HG03432 (cell line): ENCODE results near the gene DCAF15.
"Not testable (repeated sequence)": the region's sequence is repeated elsewhere in the genome, so short reads cannot be mapped to it uniquely, and the experiment has no call there.

Experiments
- ATAC-seq: cut with Tn5 transposase; IDR thresholded peaks from one replicate; pipeline ENCODE4 v1.9.1; 2021; ENCODE audit warnings: mild to moderate bottlenecking, moderate library complexity; ENCODE audit not compliant: unreplicated experiment

DCAF15 gene

DNA sequence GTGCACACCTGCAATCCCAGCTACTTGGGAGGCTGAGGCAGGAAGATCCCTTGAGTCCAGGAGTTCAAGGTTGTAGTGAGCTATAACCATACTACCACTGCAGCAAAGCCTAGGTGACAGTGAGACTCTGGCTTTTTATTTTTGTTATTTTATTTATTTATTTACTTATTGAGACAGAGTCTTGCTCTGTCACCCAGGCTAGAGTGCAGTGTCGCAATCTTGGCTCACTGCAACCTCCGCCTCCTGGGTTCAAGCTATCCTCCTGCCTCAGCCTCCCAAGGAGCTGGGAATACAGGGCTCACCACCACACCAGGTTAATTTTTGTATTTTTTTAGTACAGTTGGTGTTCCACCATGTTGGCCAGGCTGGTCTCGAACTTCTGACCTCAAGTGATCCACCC lies 21.2 kb downstream of the DCAF15 start:
- not testable (repeated sequence) for ATAC-seq

DNA sequence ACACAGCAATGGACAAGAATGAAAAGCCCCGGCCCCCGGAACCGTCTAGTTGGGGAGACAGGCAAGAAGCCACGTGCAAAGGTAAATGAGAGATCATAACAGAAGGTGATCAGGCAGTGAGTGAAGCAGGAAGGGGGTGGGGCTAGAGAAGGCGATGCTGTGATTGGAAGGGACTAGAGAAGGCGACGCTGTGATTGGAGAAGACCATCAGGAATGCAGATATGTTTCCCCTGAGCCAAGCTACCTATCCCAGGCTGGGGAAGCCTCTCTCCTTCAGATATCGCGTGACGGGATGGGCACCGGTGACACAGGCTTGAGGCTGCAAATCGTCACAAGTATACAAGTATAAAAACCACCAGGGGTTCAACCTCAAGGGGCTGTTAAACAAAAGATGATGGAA lies 21.8 kb downstream of the DCAF15 start:
- no peak for ATAC-seq

DNA sequence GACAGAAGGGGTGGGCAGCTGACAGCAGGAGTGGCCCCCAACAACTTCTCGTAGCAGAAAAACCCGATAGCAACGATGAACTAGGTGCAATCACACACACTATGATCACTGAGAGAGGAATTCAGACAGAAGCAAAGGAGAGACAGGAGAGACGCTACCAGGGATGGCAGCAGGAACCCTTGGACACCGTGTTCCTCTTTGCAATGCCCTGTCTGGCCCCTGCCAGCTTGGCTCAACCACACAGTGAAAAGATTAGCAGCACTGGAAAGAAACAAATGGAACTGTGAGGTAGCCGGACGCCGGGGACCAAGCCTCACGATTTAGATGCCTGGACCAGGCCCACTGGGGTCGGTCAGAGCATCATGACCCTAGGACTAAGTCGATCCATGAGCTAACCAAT lies 23.6 kb downstream of the DCAF15 start:
- ATAC-seq, result no peak

DNA sequence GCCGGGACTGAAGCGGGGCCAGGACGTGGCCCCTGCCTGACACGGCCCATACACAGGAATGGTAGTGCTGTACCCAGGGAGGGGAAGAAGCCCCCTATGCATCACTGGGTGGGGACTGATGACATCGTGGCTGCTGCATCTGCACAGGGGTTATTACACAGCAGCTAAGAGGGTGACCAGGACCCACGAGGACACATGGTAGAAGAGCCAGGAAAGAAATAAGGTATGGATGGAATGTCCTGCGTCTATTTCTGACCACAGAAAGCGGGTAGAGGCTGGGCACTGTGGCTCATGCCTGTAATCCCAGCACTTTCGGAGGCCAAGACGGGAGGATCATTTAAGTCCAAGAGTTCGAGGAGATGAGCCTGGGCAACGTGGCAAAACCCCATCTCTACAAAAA lies 24.1 kb downstream of the DCAF15 start:
- no peak for ATAC-seq

DNA sequence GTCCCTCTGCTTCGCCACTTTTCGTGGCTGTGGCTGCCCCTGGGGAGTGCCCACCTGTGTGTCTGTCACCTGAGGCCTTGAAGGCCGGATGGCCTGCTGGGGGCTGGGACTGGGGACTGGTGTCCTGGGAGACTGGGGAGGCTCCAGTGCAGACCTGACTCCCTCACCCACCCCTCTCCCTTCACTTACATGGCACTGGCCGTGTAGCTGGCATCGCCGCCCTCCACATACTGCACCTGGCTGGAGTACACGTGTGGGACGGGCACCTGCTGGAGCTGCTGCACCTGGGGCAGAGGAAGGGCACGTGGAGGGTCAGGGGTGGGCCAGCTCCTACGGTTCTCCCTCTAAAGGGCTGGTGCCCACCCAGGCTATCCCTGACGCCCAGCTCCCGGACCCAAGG lies 25.5 kb downstream of the DCAF15 start:
- no peak for ATAC-seq

DNA sequence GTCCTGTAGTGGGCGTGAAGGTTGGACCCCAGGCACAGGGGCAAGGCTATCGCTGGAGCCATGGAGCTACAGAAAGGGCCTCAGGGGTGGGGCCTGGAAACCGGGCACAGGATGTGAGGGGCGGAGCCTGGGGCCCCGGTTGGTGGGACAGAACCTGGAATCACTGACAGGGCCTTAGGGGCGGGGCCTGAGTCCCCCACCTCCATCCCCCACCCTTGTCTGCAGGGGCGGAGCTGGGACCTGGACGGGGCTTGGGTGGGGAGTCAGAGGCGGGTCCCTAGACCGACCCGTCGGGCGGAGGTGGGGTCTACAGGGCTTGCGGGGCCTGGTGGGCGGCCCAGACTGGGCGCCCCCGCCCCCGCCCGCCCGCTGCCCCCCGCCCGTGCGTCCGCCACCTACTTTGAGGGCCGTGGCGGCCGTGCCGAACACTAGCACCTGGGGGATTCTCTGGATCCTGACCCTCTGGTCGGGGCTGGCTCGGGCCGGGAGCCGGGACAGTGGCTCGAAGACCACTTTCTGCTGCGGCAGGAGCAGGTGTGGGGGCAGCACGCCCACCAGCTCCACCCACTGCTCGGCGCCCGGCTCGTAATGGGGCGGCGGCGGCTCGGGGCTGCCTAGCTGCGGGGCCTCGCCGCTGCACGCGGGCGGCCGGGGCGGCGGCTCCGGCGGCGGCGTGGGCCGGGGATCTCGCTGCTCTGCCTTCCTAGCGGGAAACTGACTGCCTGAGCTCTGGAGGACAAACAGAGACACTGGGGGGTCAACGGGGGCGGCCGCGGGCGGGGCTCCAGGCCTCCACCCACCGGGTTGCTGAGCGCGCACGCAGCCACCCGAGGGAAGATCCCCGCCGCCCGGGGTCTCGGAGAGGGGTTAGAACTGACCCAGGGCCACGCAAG lies 26.3 kb downstream of the DCAF15 start:
- no peak for ATAC-seq

DNA sequence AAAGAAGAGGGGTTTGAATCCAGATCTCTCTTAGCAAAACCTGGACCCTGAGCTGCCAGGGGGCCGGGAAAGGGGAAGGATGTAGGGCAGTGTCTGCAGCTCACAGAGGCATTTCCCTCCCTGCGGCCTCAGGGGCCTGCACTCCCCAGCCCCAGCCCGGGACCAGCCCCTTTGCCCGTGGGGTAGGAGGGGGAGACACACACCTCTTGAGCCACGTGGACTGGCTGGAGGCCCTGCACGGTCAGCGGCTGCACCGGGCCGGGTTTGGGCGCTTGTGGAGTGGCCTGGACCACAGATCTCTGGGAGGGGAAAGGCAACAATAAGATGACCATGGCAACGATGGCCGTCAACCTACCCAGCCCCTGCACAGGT lies 26.9 kb downstream of the DCAF15 start:
- ATAC-seq, result no peak

DNA sequence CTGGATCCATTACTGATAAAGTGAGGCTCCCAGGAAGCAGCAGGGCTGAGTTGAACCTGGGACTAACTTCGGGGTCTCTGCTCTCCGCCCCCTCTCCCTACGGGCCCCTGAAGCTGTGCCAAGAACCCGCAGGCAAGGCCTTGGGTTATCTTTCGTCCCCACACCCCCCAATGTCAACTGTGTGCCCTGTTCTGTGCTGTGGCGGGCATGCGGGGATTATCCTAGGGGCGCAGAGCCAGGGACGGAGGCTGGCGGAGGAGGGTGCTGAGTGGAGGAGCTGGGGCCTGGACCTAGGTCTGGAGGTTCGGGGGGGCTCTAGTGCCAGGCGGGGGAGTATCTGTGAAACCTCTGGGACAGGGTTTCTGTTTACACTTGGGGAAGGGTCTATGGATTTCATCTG lies 27.4 kb downstream of the DCAF15 start:
- ATAC-seq, result no peak

DNA sequence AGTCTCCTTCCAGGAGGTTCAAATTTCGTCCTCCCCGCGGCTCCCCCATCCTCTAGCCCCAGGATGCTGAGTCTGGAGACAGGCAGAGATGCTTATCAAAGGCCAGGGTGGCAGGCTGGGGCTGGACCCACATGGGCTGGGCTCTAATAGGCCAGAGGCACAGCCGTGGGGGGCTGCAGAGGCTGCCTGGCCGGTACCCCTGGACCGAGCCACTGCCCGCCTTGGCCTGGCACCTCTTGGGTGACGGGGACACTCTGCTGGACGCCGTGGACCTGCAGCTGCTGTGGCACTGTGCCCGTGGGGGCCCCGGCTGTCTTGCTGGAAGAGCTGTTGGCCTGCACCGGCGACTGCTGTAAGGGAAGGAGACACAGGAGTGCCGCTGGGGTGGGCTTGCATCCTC lies 28.0 kb downstream of the DCAF15 start:
- no peak for ATAC-seq

DNA sequence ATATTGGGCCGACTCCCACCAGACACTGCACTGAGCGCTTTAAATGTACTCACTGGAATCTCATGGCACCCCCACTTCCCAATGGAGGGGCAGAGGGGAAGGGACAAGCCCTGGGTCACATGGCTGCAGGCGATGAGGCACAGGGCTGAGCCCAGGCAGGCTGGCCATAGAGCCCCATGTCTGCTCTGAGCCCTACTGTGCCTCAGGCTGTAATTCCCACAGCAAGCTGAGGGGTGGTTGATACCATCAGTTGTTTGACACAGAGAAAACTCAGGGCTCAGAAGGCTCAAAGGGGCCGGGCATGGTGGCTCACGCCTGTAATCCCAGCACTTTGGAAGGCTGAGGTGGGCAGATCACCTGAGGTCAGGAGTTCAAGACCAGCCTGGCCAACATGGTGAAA lies 28.7 kb downstream of the DCAF15 start:
- ATAC-seq, result no peak

DNA sequence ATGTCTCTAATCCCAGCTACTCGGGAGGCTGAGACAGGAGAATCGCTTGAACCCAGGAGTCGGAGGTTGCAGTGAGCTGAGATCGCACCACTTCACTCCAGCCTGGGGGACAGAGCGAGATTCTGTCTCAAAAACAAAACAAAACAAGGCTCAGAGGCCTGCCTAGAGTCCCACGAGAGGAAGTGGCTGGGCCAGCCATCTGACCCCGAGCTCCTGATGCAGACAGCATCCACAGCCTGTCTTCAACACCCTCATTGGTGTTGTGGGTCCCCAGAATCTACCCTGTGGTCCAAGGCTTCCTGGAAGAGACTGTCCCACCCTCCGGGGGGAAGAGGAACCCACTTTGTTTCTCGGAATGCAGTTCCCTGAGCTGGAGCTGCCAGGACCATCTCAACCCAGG lies 29.2 kb downstream of the DCAF15 start:
- no peak for ATAC-seq

DNA sequence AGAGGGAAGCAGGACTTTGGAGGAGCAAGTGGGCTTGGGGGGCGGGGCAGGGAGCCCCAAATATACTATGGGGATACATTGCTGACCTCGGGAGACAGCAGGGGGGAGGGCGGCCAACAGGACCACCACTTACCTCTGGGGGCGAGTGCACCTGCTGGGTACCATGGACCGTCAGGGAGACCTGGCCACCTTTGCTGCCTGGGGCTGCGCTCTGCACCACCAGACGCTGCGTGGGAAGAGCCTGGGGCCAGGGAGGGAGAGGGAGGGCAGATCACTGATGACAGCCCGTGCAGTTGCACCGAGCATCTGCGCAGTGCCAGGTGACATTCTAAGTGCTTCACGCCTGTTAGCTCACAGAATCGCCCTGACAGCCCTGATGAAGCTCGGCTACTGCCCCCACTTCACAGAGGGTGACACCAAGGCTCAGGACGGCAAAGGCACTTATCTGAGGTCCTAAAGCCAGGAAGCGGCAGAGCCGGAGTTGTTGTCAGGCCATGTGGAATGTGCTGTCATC lies 29.7 kb downstream of the DCAF15 start:
- no peak for ATAC-seq

DNA sequence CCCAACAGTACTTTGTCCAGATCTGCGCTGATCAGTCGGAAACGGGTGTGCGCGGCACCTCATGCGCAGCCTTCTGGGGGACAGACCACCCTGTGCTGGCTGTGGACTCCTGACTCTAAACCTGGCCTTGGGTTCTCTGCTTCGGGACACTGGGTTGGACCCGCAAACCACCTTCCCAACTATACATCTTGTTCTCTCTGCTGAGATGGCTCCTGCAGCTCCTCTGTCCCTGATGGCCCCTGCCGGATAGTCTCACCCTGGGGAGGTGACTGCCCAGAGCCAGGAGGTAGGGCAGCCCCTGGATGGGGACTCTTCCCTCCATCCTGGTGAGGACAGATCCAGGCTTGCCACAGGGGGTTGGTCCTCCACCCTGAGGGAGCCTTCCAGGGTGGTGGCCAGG lies 30.5 kb downstream of the DCAF15 start:
- ATAC-seq, result no peak

DNA sequence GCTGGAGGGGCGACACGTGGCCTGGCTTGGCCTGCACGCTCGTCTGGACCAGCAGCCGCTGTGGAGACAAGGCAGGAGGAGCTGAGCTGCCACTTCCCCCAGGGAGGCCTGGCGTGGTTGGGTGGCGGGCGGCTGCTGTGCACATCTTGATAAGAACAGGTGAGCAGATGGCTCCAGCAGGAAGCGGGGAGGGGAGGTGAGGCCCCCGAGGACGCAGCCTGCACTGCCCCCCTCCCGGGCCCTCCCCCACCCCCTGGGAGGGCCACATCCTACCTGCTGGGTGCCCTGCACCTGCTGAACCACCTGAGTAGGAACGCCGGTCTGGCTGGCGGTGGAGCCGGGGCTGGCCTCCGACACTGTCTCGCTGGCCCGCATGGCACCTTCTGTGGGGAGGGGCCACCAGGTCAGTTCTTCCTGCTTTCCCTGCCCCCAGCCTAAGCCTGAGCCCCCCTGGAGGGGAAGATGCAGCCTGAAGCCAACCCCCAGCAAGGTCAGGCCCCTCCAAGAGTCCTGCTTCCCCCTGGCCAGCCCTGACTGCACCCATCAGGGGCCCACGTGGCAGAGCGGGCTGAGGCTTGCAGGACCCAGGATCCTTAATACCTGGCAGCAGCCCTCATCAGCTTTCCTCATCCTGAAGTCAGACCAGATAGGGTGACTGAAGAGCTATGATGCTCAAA lies 31.0 kb downstream of the DCAF15 start:
- ATAC-seq, result no peak

DNA sequence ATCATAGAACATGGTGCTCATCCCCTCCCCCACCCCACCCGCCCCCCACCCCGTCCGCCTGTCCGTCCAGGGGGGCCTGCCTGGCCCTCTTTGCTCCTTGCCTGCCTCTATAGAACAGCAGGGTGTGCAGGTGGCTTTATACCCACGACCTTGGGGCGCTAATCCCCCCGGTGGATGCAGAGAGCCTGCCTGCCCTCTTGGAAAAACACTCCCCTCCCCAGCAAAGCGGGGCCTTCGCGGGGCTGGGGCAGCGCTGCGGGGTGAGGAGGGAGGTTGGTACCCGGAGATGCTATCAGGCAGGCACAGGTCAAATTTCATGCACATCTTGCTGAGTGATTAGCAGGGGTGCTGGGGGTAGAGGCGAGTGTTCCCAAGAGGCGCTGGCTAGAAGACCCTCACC lies 31.9 kb downstream of the DCAF15 start:
- ATAC-seq, result no peak

DNA sequence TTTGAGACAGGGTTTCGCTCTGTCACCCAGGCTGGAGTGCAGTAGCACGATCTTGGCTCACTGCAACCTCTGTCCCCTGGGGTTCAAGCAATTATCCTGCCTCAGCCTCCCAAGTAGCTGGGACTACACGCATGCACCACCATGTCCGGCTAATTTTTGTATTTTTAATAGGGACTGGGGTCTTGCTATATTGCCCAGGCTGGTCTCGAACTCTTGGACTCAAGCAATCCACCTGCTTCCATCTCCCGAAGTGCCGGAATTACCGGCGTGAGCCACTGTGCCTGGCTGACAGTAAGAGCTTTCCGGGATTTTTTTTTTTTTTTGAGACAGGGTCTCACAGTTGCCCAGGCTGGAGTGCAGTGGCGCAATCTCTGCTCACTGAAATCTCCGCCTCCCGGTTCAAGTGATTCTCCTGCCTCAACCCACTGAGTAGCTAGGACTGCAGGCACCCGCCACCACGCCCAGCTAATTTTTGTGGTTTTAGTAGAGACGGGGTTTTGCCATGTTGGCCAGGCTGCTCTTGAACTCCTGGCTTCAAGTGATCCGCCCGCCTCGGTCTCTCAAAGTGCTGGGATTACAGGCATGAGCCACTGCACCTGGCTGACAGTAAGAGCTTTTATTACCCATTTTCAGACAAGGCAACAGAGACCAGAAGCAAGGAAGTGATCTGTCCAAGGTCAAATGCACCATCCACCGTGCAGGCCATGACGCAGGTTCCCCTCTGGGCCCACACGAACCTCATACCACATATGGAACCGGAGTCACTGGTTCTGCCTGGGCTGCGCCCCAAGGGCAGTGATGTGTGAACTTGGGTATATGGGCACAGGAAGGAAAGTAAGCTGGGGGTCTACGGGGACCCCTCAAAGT lies 32.8 kb downstream of the DCAF15 start:
- ATAC-seq, result no peak

DNA sequence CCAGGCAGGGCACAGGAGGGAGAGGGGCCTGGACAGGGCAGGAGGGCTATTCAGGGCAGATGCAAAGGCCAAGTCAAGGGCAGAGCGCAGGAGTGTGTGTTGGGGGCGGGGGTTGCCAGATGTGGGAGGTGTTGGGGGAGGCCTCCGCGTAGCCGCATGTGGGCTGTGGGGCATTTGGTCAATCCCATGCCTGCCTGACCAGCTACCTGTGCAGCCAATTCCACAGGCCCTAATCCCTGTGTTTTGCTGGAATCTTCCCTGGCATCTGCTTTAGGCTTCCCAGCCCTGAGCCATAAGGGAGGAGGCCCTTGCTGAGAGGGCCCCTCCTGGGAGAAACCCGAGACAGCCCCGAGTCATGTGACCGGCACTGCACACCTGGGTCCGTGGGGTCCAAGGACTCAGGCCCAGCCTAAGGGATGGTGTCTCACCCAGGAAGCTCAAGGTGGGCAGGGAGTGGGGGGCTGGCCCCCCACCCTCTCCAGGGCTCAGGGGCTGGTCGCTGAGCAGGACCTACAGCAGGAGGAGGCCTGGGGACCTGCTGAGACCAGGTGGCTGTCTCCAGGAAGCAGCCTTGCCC lies 33.5 kb downstream of the DCAF15 start:
- no peak for ATAC-seq

DNA sequence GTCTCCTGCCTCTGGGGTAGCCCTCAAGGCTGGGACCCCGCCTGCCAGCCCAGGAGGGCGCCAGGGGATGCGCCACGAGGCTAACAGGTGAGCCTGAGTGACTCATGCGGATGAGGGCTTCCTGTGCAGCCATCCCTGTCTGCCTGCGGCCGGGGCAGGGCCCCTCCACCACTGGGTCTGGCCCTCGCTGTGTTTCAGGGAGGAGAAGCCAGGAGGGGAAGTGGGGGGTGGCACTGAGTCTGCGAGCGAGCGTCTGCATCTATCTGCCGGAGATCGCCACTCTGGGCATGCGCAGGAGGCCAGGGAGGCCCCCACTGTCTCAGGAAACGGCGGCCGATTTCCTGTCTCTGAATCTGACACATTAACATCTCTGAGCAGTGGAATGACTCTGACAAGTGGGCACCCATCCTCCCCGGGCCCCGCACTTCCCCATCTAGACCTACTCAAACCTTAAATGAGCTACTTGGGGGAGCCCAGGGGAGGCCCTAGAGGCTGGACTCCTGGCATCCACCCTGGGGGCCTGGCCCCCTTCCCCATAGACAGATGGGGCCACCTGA lies 34.1 kb downstream of the DCAF15 start:
- ATAC-seq, result peak; percentile 84

DNA sequence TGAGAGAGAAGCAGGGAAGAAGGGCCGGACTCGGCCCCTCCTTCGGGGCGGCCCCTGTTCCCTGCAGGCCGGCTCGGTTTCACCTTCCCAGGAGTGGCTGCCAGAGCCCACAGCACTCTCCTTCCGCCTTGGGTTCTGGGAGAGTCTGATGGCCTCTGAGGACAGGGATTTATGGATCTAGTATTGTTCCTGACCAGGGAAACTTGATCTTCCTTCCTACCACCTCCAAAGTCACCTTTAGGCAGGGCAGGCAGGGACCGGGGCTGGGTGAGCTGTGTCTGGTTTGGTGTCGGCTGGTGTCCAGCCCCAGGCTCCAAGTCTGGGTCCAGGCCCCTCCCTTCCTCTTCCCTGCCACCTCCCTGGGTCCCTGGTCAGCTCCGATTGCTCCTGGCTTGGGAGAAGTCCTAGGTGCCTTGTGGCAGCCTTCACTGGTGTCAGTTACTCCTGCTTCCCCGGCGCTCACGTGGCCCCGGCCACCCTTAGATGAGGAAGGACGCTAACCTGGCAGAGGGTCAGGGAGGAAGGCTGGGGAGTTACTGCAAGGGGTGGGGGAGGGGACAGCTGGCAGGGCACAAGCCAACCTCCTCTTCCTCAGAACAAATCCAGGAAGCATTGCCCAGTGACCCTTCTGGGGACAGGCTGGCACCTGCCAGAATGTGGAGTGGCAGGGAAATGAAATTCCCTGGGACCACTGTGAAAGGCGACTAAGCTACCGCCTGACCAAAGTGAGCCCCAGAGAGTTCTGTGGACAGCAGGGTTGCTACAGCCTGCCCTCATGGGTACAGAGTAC lies 35.0 kb downstream of the DCAF15 start:
- ATAC-seq, result no peak

DNA sequence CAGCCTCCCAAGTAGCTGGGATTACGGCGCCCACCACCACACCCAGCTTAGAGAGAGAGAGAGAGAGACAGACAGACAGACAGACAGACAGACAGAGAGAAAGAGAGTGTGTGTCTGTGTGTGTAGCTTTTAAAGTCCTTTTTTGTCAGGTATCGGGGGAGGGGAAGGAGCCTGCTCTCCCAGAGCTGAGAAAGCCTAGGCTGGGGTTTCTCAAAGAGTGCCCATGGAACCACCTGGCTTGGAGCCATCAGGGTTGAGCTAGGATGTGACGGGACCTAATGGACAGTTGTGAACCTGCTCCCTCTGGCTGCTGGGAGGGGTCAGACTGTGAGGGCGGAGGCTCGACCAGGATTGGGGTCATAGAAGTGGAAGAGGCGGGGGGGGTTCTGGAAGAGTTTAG lies 37.2 kb downstream of the DCAF15 start:
- no peak for ATAC-seq
